Fibroblast of mammary gland (primary cell): Measurements from ENCODE around the gene KDELR3.

Experiments used
- DNase-seq: peaks from one replicate; pipeline ENCODE4 v3.0.0-alpha.2; 2010; ENCODE audit warnings: low read depth
- H3K4me3 ChIP-seq: 2 replicates; pipeline ENCODE4 v1.5.1; 2011; ENCODE audit warnings: low read depth, mild to moderate bottlenecking, low read length, moderate library complexity; ENCODE audit not compliant: control insufficient read depth
- CTCF ChIP-seq: conservative IDR thresholded peaks from 2 replicates; pipeline ENCODE4 v1.5.1; 2011; ENCODE audit warnings: low read depth, low read length, inconsistent platforms; ENCODE audit not compliant: control insufficient read depth, insufficient read depth

KDELR3 gene

GRCh38 chr22:38481871-38482332 lies 14.0 kb downstream of the KDELR3 start:
- H3K4me3 ChIP-seq = no peak overlapping the region
- TF ChIP-seq CTCF = no peak
- no peak for DNase-seq

- no peak for TF ChIP-seq CTCF
Measured at GRCh38 chr22:38482662-38483308, 14.9 kb downstream of the KDELR3 start.

GRCh38 chr22:38484244-38484643 lies 16.3 kb downstream of the KDELR3 start:
- no peak for TF ChIP-seq CTCF
- DNase-seq = no peak
- no peak overlapping the region for H3K4me3 ChIP-seq

More at GRCh38 chr22:38482662-38483308, 14.9 kb downstream of the KDELR3 start:
- DNase-seq = no peak
- no peak overlapping the region for H3K4me3 ChIP-seq

GRCh38 chr22:38485783-38486182 lies 17.9 kb downstream of the KDELR3 start:
- H3K4me3 ChIP-seq = no peak overlapping the region
- DNase-seq = no peak
- TF ChIP-seq CTCF = no peak

GRCh38 chr22:38487946-38488345 lies 20.1 kb downstream of the KDELR3 start:
- no peak overlapping the region for H3K4me3 ChIP-seq

GRCh38 chr22:38489142-38489541 lies 21.2 kb downstream of the KDELR3 start:
- TF ChIP-seq CTCF = no peak
- no peak overlapping the region for H3K4me3 ChIP-seq
- DNase-seq = no peak

More at GRCh38 chr22:38487946-38488345, 20.1 kb downstream of the KDELR3 start:
- TF ChIP-seq CTCF = no peak
- peak; percentile 48 for DNase-seq
